ENCODE results near the gene NUDT2.
"Not testable (repeated sequence)": the region's sequence is repeated elsewhere in the genome, so short reads cannot be mapped to it uniquely, and the experiment has no call there.

DNA sequence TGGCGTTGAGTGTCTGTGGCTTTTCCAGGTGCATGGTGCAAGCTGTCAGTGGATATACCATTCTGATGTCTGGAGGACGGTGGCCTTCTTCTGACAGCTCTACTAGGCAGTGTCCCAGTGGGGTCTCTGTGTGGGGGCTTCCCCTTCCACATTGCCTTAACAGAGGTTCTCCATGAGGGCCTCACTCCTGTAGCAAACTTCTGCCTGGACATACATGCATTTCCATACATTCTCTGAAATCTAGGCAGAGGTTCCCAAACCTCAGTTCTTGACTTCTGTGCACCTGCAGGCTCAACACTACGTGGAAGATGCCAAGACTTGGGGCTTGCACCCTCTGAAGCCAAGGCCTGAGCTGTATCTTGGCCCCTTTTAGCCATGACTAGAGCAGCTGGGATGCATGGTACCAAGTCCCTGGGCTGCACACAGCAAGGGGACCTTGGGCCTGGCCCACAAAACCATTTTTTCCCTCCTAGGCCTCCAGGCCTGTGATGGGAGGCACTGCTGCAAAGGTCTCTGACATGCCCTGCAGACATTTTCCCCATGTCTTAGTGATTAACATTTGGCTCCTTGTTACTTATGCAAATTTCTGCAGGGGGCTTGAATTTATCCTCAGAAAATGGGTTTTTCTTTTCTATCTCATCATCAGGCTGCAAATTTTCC is 38.5 kb downstream of the NUDT2 start:
- TF ChIP-seq, protein P1, sequence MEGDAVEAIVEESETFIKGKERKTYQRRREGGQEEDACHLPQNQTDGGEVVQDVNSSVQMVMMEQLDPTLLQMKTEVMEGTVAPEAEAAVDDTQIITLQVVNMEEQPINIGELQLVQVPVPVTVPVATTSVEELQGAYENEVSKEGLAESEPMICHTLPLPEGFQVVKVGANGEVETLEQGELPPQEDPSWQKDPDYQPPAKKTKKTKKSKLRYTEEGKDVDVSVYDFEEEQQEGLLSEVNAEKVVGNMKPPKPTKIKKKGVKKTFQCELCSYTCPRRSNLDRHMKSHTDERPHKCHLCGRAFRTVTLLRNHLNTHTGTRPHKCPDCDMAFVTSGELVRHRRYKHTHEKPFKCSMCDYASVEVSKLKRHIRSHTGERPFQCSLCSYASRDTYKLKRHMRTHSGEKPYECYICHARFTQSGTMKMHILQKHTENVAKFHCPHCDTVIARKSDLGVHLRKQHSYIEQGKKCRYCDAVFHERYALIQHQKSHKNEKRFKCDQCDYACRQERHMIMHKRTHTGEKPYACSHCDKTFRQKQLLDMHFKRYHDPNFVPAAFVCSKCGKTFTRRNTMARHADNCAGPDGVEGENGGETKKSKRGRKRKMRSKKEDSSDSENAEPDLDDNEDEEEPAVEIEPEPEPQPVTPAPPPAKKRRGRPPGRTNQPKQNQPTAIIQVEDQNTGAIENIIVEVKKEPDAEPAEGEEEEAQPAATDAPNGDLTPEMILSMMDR (IDR thresholded peaks at IDR 0.05; ENCODE audit: low read depth, low read length, poor library complexity, severe bottlenecking), result not testable (repeated sequence)
- TF ChIP-seq EZH2phosphoT487 (IDR thresholded peaks at IDR 0.05; ENCODE audit: borderline replicate concordance, low read length), result not testable (repeated sequence)

All from DOHH2 (cell line).